ENCODE data around the gene B3GAT1. TPM values are rescaled to one million over a fixed set of nuclear protein-coding genes. Genes with fewer than 3 reads are reported as not detected.

B3GAT1 gene
- polyA plus RNA-seq, 4 donors = 1.3 to 4.4 (median 3.1) TPM

DNA sequence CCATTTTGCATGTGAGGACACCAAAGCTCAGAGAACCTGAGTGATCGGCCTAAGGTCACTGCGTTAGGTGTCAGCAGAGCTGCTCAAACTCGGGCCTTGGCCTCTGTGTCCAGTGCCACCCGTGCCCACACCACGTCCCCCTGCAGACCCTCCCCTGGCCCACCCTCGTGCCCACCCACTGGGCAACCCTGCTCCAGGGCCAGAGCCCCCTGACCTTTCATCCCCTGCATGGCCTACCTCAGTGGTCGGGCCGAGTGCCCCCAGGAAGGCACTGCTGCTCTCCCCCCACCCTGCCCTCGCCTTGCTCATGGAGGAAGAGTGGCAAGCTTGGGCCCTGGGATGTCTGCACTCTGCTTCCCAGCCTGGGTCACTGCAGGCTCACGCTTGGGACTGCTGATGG is 17.7 kb downstream of the B3GAT1 start:
- no peak for DNase-seq (ENCODE audit: low read depth in 4 of 4, low spot score in 3 of 4)

- no peak for DNase-seq (ENCODE audit: low read depth in 4 of 4, low spot score in 3 of 4)
Measured at GRCh38 chr11:134393638-134394037, 18.4 kb downstream of the B3GAT1 start.

GRCh38 chr11:134392953-134393615 is 19.0 kb downstream of the B3GAT1 start:
- DNase-seq (ENCODE audit: low read depth in 4 of 4, low spot score in 3 of 4) = no peak

GRCh38 chr11:134391656-134392055 is 20.4 kb downstream of the B3GAT1 start:
- DNase-seq (ENCODE audit: low read depth in 4 of 4, low spot score in 3 of 4) = no peak

GRCh38 chr11:134390706-134391569 is 21.1 kb downstream of the B3GAT1 start:
- DNase-seq (ENCODE audit: low read depth in 4 of 4, low spot score in 3 of 4) = no peak

GRCh38 chr11:134389464-134390180 is 22.4 kb downstream of the B3GAT1 start:
- no peak for DNase-seq (ENCODE audit: low read depth in 4 of 4, low spot score in 3 of 4)

GRCh38 chr11:134388590-134388989 is 23.5 kb downstream of the B3GAT1 start:
- DNase-seq (ENCODE audit: low read depth in 4 of 4, low spot score in 3 of 4) = no peak

DNA sequence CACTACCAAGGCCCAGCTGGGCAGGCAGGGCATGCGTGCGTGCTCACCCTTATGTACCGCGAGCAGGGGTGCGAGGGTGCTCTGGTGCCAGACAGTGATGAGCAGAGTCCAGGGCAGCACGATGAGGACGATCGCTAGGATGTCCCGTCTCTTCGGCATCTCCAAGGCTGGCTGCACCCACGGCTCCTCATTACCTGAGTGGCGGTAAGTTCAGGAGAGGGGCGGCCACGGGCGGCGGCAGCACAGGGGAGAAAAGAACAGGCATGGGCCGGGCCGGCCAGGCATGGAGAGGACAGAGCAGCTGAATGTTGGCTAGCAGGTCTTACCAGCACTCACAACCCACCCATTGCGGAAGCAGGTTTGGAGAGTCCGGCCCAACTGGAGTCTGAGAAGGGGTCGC is 24.5 kb downstream of the B3GAT1 start:
- no peak for DNase-seq (ENCODE audit: low read depth in 4 of 4, low spot score in 3 of 4)

- DNase-seq (ENCODE audit: low read depth in 4 of 4, low spot score in 3 of 4) = no peak
Measured at GRCh38 chr11:134386945-134387344, 25.1 kb downstream of the B3GAT1 start.

GRCh38 chr11:134385774-134386565 is 26.1 kb downstream of the B3GAT1 start:
- DNase-seq (ENCODE audit: low read depth in 4 of 4, low spot score in 3 of 4) = no peak

- DNase-seq (ENCODE audit: low read depth in 4 of 4, low spot score in 3 of 4) = no peak
Measured at GRCh38 chr11:134385171-134385570, 26.9 kb downstream of the B3GAT1 start.

- DNase-seq (ENCODE audit: low read depth in 4 of 4, low spot score in 3 of 4) = no peak
Measured at GRCh38 chr11:134384406-134384805, 27.6 kb downstream of the B3GAT1 start.

DNA sequence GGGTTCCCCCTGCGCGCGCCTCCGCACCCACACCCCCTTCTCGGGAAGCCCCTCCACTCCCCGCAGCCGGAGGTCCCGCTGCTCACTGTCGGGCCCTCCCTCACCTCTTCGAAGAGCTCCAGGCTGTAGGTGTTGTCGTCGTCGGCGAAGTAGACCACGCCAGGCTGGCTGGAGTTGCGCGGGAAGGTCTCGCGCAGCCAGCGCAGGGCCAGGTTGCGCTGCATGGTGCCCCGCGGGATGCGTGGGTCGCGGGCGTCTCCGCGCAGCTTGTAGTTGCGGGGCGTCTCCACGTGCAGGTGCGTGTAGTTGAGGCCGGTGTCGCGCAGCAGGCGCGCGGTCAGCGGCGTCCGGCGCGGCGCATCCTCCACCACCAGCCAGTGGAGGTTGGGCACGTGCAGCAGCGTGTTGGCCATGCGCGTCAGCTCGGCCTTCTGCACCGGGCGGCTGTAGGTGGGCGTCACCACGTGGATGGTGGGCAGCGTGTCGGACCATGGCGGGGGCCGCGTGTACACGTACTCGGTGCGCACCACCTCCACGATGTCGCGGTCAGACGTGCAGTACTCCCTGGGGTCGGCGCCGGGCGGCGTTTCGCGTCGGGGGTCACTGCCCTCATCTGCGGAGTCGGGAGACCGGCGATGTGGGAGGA is 28.3 kb downstream of the B3GAT1 start:
- no peak for DNase-seq (ENCODE audit: low read depth in 4 of 4, low spot score in 3 of 4)

- no peak for DNase-seq (ENCODE audit: low read depth in 4 of 4, low spot score in 3 of 4)
Measured at GRCh38 chr11:134382830-134383229, 29.2 kb downstream of the B3GAT1 start.

GRCh38 chr11:134382257-134382656 is 29.8 kb downstream of the B3GAT1 start:
- no peak for DNase-seq (ENCODE audit: low read depth in 4 of 4, low spot score in 3 of 4)

- no peak for DNase-seq (ENCODE audit: low read depth in 4 of 4, low spot score in 3 of 4)
Measured at GRCh38 chr11:134380785-134381184, 31.3 kb downstream of the B3GAT1 start.

DNA sequence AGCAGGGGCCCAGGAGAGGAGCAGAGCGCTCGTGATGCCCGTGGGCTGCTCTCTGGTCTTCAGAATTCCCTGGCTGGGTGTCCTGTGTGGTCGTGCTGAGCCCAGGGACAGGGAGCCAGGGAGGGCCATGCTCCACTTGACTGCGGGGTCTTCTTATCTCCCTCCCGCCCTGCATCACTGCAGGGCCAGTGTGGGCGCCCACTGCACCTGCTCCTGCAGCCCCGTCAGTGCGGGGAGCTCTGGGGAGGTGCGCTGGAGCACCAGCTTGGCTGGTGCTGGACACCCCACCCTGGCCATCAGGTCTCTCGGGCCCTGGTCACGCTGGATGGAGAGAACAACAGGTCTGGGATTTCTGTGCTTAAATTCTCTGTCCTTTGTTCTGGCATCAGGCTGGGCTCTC is 31.8 kb downstream of the B3GAT1 start:
- no peak for DNase-seq (ENCODE audit: low read depth in 4 of 4, low spot score in 3 of 4)

- DNase-seq (ENCODE audit: low read depth in 4 of 4, low spot score in 3 of 4) = no peak
Measured at GRCh38 chr11:134379241-134379640, 32.8 kb downstream of the B3GAT1 start.

GRCh38 chr11:134377876-134378275 is 34.2 kb downstream of the B3GAT1 start:
- no peak for DNase-seq (ENCODE audit: low read depth in 4 of 4, low spot score in 3 of 4)
